Measurements from ENCODE around the gene DHDH. TPM values are rescaled to one million over a fixed set of nuclear protein-coding genes. Genes with fewer than 3 reads are reported as not detected.

DHDH gene
- total and polyA plus RNA-seq, 2 of the 13 experiments (the other 11 are each of a cell fraction or from before 2014, with no cell fraction given) = 0.13 to 0.91 TPM

DNA sequence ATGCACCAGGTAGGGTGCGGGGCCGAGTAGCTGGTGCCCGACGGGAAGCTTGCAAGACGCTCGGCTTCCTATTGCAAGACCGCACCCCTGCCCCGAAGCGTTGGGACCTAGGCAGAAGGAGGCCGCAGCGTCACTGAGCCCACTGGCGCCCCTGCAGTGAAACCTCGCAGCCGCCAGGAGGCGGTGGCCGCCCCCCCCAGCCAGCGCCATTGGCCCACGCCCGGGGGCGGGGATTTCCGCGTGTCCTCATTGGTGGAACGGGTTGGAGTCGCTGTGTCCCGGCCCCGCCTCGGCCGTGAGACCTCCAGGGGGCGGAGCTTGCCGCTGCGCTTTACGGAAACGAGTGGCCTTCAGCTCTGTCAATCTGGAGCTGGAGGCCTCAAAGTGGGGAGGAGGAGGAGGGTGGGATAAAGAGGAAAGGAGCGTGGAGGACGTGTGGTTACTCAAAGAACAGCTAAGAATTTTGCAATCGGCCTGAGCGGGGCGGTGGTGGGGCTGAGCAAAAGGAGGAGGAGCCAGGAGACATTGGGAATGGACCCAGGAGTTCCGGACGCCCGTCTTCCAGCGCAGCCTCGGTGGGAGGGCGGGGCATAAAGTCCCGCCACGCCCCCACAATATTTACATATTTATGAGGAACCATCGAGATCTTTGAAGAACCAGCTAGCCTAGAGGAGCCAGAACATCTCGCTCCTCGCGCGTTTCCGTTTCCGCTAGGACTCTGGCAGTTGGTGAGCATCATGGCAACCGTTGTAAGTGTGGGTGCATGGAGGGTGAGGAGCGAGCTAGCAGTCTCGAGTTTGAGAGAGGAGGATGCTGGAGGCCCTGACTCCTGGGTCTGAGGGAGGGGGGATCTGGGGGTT, 59.9 kb downstream of the DHDH start, which contains the start of the genes GYS1 and RUVBL2 (continued):
- TF ChIP-seq ZNF670 (CRISPR knock-in tag; IDR thresholded peaks at IDR 0.05; ENCODE audit: borderline replicate concordance) = peak; percentile 92
- TF ChIP-seq, protein P1, sequence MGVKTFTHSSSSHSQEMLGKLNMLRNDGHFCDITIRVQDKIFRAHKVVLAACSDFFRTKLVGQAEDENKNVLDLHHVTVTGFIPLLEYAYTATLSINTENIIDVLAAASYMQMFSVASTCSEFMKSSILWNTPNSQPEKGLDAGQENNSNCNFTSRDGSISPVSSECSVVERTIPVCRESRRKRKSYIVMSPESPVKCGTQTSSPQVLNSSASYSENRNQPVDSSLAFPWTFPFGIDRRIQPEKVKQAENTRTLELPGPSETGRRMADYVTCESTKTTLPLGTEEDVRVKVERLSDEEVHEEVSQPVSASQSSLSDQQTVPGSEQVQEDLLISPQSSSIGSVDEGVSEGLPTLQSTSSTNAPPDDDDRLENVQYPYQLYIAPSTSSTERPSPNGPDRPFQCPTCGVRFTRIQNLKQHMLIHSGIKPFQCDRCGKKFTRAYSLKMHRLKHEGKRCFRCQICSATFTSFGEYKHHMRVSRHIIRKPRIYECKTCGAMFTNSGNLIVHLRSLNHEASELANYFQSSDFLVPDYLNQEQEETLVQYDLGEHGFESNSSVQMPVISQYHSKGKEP (CRISPR knock-in tag; IDR thresholded peaks at IDR 0.05) = 0 out of 2 replicates have a peak, but pooled peaks have one; percentile 38
- TF ChIP-seq ZSCAN25 (CRISPR knock-in tag; IDR thresholded peaks at IDR 0.05) = peak; percentile 54; the same call in 1 of the 2 replicates
- TF ChIP-seq MAFF (IDR thresholded peaks at IDR 0.05; ENCODE audit: low read depth, low read length) = no peak
- TF ChIP-seq ZFX (CRISPR knock-in tag; IDR thresholded peaks at IDR 0.05; ENCODE audit: low read depth) = peak; percentile 73
- TF ChIP-seq, protein P2, sequence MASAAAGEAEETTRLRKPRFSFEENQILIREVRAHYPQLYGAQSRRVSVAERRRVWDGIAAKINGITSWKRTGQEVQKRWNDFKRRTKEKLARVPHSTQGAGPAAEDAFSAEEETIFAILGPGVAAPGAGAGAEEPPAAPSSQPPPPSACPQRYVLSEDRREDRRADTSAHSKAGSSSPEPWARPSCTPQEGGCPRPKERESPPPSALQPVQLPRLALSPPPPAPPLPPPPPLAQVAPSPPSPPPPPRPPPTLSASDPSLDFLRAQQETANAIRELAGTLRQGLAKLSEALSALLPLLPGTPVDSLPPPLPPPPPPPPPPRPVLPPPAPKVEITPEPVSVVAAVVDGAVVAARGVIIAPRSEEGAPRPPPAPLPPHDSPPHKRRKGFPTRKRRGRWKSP (CRISPR knock-in tag; IDR thresholded peaks at IDR 0.05) = no peak
- TF ChIP-seq, protein P3, sequence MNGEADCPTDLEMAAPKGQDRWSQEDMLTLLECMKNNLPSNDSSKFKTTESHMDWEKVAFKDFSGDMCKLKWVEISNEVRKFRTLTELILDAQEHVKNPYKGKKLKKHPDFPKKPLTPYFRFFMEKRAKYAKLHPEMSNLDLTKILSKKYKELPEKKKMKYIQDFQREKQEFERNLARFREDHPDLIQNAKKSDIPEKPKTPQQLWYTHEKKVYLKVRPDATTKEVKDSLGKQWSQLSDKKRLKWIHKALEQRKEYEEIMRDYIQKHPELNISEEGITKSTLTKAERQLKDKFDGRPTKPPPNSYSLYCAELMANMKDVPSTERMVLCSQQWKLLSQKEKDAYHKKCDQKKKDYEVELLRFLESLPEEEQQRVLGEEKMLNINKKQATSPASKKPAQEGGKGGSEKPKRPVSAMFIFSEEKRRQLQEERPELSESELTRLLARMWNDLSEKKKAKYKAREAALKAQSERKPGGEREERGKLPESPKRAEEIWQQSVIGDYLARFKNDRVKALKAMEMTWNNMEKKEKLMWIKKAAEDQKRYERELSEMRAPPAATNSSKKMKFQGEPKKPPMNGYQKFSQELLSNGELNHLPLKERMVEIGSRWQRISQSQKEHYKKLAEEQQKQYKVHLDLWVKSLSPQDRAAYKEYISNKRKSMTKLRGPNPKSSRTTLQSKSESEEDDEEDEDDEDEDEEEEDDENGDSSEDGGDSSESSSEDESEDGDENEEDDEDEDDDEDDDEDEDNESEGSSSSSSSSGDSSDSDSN (CRISPR knock-in tag; IDR thresholded peaks at IDR 0.05) = peak; percentile 65
- peak; percentile 42 for TF ChIP-seq SPEN (CRISPR knock-in tag; IDR thresholded peaks at IDR 0.05; ENCODE audit: low read depth)
- no peak for TF ChIP-seq NPAS2 (CRISPR knock-in tag; IDR thresholded peaks at IDR 0.05; ENCODE audit: borderline replicate concordance)
- TF ChIP-seq ZNF274 (CRISPR knock-in tag; IDR thresholded peaks at IDR 0.05) = peak; percentile 38; the same call in 1 of the 2 replicates
- TF ChIP-seq ZNF615 (CRISPR knock-in tag; IDR thresholded peaks at IDR 0.05; ENCODE audit: borderline replicate concordance) = no peak
- TF ChIP-seq ZNF619 (CRISPR knock-in tag; IDR thresholded peaks at IDR 0.05) = peak; percentile 65; the same call in 1 of the 2 replicates
- TF ChIP-seq SALL2 (CRISPR knock-in tag; IDR thresholded peaks at IDR 0.05) = no peak; the same call in 1 of the 2 replicates
- no peak for TF ChIP-seq FOXA1 (IDR thresholded peaks at IDR 0.05)
- no peak for TF ChIP-seq FOXA1 (CRISPR knock-in tag; IDR thresholded peaks at IDR 0.05)
- peak; percentile 9; the same call in 1 of the 2 replicates for TF ChIP-seq MIXL1 (CRISPR knock-in tag; IDR thresholded peaks at IDR 0.05)
- no peak for TF ChIP-seq ZSCAN30 (CRISPR knock-in tag; IDR thresholded peaks at IDR 0.05)
- TF ChIP-seq DMAP1 (CRISPR knock-in tag; IDR thresholded peaks at IDR 0.05) = no peak
- no peak for TF ChIP-seq ZNF879 (CRISPR knock-in tag; IDR thresholded peaks at IDR 0.05)
- TF ChIP-seq DZIP1 (CRISPR knock-in tag; IDR thresholded peaks at IDR 0.05) = no peak
- TF ChIP-seq KAT8 (CRISPR knock-in tag; IDR thresholded peaks at IDR 0.05) = peak; percentile 86
